NCI-H146 treated with DMSO at 0.1 percent for 48 hours (cell line): ENCODE results near the gene HSF2.
"Not testable (repeated sequence)": the region's sequence is repeated elsewhere in the genome, so short reads cannot be mapped to it uniquely, and the experiment has no call there.

ENCODE experiments used
- DNase-seq: peaks from one replicate; lab custom pipeline; 2025; ENCODE audit not compliant: unreplicated experiment; lab: John Stamatoyannopoulos, UW

HSF2 gene

DNA sequence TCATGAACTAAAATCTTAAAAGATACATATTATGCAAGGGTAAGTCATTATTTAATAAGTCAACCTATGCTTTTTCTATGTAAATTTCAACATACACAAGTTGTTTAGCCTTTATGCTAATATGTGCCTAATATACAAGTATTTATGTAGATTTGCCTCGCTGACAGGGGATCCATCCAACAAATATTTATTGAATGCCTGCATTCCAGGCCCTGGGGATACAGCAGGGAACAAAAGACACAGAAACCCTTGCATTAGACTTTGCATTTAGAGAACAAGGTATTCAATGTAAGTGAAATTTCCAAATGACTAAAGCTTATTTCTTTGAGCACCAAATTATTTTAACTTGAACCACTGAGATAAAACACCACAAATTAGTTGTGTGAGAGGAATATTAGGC is 53.1 kb downstream of the HSF2 start:
- DNase-seq, result no peak

DNA sequence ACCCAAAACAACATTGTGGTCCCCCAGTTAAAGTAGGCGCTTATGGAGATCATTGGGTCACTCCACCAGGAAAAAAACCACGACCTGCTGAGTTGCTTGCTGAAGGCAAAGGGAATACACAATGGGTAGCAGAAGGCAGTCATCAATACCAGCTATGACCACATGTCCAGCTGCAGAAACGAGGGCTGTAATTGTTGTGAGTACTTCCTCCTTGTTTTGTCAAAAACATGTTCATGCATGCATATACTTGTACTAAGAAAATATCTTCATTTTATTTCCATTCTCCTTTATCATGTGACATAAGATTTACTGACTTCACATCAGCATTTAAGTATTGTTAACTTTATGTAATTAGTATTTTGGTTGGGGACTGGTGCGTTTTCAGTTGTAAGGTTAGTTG is 55.2 kb downstream of the HSF2 start:
- DNase-seq, result peak; percentile 27

DNA sequence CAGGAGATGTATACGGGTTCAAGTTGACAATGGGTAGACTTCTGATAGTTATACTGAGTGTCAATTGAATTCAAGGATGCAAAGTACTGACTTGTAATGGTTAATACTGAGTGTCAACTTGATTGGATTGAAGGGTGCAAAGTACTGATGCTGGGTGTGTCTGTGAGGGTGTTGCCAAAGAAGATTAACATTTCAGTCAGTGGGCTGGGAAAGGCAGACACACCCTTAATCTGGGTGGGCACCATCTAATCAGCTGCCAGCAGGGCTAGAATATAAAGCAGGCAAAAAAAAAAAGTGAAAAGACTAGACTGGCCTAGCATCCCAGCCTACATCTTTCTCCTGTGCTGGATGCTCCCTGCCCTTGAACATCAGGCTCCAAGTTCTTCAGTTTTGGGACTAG is 55.7 kb downstream of the HSF2 start:
- not testable (repeated sequence) for DNase-seq

DNA sequence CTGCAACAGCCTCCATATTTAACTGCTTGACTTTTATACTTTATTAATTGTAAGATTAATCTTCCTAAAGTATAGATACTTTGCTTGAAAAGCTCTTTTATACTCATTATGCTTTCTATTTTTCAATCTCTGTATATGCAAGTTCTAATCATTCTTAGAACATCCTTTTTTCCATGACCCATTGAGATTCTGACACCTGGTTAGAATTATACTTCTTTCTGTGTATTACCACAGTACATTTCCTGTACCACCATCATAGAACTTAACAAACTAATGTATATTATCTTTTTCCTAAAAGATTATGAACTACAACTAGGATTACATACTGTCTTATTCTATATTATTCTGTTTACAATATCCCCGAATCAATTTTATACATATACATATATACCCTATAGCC is 58.6 kb downstream of the HSF2 start:
- no peak for DNase-seq

DNA sequence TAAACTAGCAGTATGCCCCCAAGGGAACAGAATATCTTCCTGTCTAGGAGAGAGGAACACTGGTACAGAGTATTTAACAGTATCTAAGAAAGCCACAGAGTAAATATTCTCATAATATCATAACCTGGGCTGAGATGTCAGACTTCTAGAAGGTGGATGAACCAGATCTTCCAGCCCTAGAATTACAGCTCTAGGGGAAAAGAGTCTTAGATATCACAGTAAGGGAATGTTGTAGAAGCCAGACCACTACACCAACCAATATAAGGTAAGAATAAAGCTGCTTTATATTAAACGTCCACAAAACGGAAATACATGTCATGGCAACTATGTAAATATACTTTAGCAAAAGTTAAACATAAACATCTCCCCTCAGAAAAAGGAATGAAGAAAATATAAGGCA is 59.8 kb downstream of the HSF2 start:
- DNase-seq, result no peak

DNA sequence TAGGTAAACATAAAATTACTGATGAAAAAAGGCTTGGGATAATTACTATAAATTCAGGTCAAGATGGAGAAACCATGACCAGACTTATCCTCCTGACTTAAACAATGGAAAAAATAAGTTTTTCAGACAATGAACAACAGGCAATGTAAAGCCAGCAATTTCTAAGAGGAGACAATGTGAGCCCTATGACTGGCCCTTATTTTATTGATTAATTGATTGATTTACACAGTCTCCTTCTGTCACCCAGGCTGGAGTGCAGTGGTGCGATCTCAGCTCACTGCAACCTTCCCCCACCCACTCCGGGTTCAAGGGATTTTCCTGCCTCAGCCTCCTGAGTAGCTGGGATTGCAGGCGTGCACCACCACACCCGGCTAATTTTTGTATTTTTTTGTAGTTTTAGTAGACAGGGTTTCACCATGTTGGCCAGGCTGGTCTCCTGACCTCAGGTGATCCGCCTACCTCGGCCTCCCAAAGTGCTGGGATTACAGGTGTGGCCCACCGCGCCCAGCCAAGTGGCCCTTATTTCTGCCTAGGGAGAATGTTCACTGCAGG is 60.5 kb downstream of the HSF2 start:
- DNase-seq, result not testable (repeated sequence)

DNA sequence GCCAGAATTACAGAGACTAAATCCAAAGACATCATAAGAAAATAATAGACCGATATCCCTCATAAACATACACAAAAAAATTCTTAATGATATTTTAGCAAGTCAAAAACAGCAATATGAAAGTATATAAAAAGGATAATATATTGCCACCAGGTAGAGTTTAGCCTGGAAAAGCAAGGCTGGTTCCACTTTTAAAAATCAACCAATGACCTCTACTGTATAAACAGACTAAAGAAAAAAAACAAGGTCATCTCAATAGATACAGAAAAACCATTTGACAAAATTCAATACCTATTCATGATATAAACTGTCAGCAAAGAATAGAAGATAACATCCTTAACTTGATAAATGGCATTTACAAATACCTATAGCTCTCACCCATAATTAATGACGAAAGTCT is 62.4 kb downstream of the HSF2 start:
- no peak for DNase-seq

DNA sequence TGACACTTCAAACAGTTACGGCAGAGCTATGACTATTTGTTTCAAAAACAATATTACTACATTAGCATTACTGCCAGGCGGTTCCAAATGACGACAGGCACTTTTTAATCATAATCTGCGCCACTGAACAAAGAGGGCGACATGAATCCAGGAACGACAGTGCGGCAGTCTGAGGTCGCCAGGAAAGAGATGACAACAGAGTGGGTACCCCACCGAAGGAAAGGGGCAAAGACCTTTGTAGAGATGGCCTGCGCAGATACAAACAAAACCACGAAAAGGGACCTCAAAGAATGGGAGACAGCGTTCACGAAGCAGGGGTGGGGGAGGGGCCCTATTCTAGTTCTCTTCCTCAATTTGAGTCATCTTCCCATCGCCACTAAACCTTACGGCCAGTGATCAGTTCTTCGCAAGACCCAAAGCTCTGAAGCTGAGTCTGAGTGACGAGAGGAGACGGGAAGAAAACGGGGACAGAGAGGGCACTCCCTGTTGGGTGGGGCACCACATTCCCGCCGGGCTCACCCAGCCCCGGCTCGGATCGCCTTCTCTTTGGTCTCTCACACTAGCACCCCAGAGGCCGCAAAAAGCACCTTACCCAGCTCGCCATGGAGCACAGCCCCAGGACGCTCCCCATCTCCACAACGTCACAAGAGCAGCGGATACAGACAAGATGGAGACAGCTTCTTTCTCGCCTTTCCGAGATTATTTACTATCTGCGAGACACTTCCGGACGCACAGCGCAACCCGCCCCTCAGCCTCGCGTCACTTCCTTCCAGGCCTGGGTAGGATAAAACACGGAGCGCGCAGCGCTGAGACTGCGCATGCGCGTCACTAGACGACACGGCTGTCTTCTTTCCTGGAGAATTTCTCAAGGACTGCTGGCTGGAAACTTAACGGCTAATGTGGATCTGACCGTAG is 71.9 kb downstream of the HSF2 start, which contains the start of gene SERINC1:
TSS of gene SERINC1 (minus strand) at position 701 of the 915 bp plus-strand sequence. CDS start at position 631, 70 bp downstream.
- peak; percentile 97 for DNase-seq

DNA sequence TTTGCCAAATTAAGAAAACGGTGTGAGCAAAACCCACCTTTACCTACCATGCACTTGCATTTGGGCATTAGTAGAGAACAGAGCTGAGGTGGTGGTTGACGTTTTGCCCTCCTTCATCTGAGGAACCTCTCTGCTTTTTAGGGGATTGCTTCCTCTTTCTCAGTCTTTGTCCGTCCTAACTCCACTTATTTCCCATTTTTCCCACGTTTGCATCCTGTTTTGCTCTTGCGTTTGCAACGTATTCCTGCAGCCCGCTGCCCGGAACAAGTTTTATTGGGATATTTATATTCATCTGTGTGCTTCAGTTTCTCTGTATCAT is 72.5 kb downstream of the HSF2 start:
- no peak for DNase-seq

DNA sequence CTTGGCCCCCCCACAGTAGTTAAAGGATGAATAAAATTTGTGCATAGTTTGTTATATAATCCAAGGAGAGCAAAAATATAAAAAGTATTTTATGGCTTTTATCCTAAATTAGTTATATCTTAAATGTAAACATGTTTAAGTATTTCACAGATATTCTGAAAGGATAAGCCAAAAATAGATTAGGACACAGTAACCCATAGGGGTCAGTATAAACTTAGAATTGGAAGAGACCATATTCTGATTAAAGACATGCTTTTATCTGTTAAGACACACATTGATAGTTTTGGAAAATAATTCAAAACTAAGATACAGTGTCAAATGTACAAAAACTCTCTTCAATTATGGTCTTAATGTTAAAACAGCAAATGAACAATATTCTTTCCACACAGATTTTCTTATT is 76.7 kb downstream of the HSF2 start:
- no peak for DNase-seq

DNA sequence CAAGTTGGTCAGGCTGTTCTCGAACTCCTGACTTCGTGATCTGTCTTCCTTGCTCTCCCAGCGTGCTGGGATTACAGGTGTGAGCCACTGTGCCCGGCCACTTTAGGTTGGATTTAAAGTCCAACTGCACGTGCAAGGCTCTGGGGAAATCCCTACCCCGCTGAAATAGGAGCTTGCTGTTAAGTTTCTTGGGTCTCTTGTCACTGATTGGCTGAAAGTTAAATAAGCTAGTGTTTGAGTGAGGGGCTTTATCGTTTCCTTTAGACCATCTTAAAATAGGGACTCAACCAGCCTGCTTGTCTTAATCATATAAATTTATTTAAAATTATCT is 83.3 kb downstream of the HSF2 start:
- DNase-seq, result no peak
